GM23338 (cell line): Measurements from ENCODE around the gene SPINDOC. TPM values are rescaled to one million over a fixed set of nuclear protein-coding genes. Genes with fewer than 3 reads are reported as not detected.

Experiments
- ATAC-seq: fragments of 200-7000 bp; cut with Tn5 transposase; 3 replicates; pipeline ENCODE4 v1.9.1; 2020
- DNase-seq: peaks from one replicate; pipeline ENCODE4 v3.0.0-alpha.2; 2015; ENCODE audit warnings: low spot score
- H2AFZ ChIP-seq: fragments of 200-600 bp; sonication (generic); 2 replicates; pipeline ENCODE4 v1.8.0; 2016; ENCODE audit warnings: antibody characterized with exemption, mild to moderate bottlenecking, moderate library complexity
- H3F3A ChIP-seq: fragments of 200-600 bp; sonication (generic); replicated peaks from 2 replicates; pipeline ENCODE4 v1.8.0; 2017; ENCODE audit warnings: antibody characterized with exemption, mixed run types, low read depth
- H3K27ac ChIP-seq: fragments of 200-600 bp; sonication (generic); 2 replicates; pipeline ENCODE4 v1.6.1; 2016; ENCODE audit warnings: low read depth
- H3K27me3 ChIP-seq: fragments of 200-600 bp; sonication (generic); 2 replicates; pipeline ENCODE4 v1.8.0; 2016; ENCODE audit warnings: mild to moderate bottlenecking, mixed run types, moderate library complexity; ENCODE audit not compliant: insufficient read depth
- H3K36me3 ChIP-seq: fragments of 200-600 bp; sonication (generic); 2 replicates; pipeline ENCODE4 v1.8.0; 2016; ENCODE audit warnings: mild to moderate bottlenecking; ENCODE audit not compliant: insufficient read depth
- H3K4me1 ChIP-seq: fragments of 200-600 bp; sonication (generic); 2 replicates; pipeline ENCODE4 v1.8.0; 2016; ENCODE audit warnings: mild to moderate bottlenecking, moderate library complexity; ENCODE audit not compliant: insufficient read depth
- H3K4me2 ChIP-seq: fragments of 200-600 bp; sonication (generic); 2 replicates; pipeline ENCODE4 v1.7.1; 2017; ENCODE audit warnings: mixed run types
- H3K4me3 ChIP-seq: fragments of 200-600 bp; sonication (generic); 2 replicates; pipeline ENCODE4 v1.6.1; 2016; ENCODE audit warnings: mixed run types
- H3K79me2 ChIP-seq: fragments of 200-600 bp; sonication (generic); replicated peaks from 2 replicates; pipeline ENCODE4 v1.8.0; 2017; ENCODE audit warnings: mild to moderate bottlenecking; ENCODE audit not compliant: insufficient read depth
- H3K9me2 ChIP-seq: fragments of 200-600 bp; sonication (generic); 2 replicates; pipeline ENCODE4 v1.8.0; 2017; ENCODE audit not compliant: insufficient read depth
- H4K20me1 ChIP-seq: fragments of 200-600 bp; sonication (generic); replicated peaks from 2 replicates; pipeline ENCODE4 v1.8.0; 2017; ENCODE audit warnings: mild to moderate bottlenecking; ENCODE audit not compliant: insufficient read depth
- H3K27ac Mint-ChIP-seq: 2 replicates; pipeline ENCODE4 v1.8.0; 2020; ENCODE audit warnings: inconsistent platforms, mild to moderate bottlenecking, moderate library complexity, mixed read lengths
- H3K27me3 Mint-ChIP-seq: 3 replicates; pipeline ENCODE4 v1.8.0; 2022; ENCODE audit warnings: low read depth, mild to moderate bottlenecking, moderate library complexity, mixed read lengths, inconsistent platforms; ENCODE audit not compliant: insufficient read depth, poor library complexity
- H3K36me3 Mint-ChIP-seq: 3 replicates; pipeline ENCODE4 v1.8.0; 2021; ENCODE audit warnings: low read depth, mild to moderate bottlenecking, inconsistent platforms, moderate library complexity, mixed read lengths
- H3K4me1 Mint-ChIP-seq: 3 replicates; pipeline ENCODE4 v1.8.0; 2020; ENCODE audit warnings: mild to moderate bottlenecking, inconsistent platforms, mixed read lengths
- H3K4me3 Mint-ChIP-seq: 3 replicates; pipeline ENCODE4 v1.8.0; 2021; ENCODE audit warnings: moderate library complexity, mild to moderate bottlenecking, inconsistent platforms, mixed read lengths
- H3K9me3 Mint-ChIP-seq: 3 replicates; pipeline ENCODE4 v1.8.0; 2020; ENCODE audit warnings: moderate library complexity, mild to moderate bottlenecking, inconsistent platforms, mixed read lengths
- CTCF ChIP-seq, 2 experiments: fragments of 200-600 bp in 1 of 2; sonication (generic) in 1 of 2; conservative IDR thresholded peaks; 2 replicates each; pipeline versions ENCODE4 v1.5.1 to v1.6.1; 2016 to 2017; ENCODE audit warnings: antibody characterized with exemption in 2 of 2, low read depth in 2 of 2, mild to moderate bottlenecking in 2 of 2, moderate library complexity in 1 of 2
- ETS1 ChIP-seq: IDR thresholded peaks from 2 replicates; pipeline ENCODE4 v1.6.1; 2016; ENCODE audit warnings: antibody characterized with exemption
- EZH2 ChIP-seq: fragments of 200-600 bp; sonication (generic); IDR thresholded peaks from one replicate; pipeline ENCODE4 v1.8.0; 2017; ENCODE audit warnings: antibody characterized with exemption, mild to moderate bottlenecking, low read depth; ENCODE audit not compliant: unreplicated experiment
- JUNB ChIP-seq: IDR thresholded peaks from one replicate; pipeline ENCODE4 v1.6.1; 2016; ENCODE audit warnings: antibody characterized with exemption; ENCODE audit not compliant: unreplicated experiment
- NANOG ChIP-seq: IDR thresholded peaks from 2 replicates; pipeline ENCODE4 v1.6.1; 2016; ENCODE audit warnings: antibody characterized with exemption, borderline replicate concordance
- POLR2AphosphoS5 ChIP-seq: IDR thresholded peaks from 2 replicates; pipeline ENCODE4 v1.6.1; 2016; ENCODE audit warnings: antibody characterized with exemption, low read depth
- REST ChIP-seq: IDR thresholded peaks from one replicate; pipeline ENCODE4 v1.6.1; 2018; ENCODE audit warnings: antibody characterized with exemption; ENCODE audit not compliant: unreplicated experiment
- STAT1 ChIP-seq: IDR thresholded peaks from one replicate; pipeline ENCODE4 v1.6.1; 2016; ENCODE audit warnings: antibody characterized with exemption; ENCODE audit not compliant: unreplicated experiment
- ZNF114 ChIP-seq: fragments of 250-450 bp; sonication (Bioruptor Pico); IDR thresholded peaks from 2 replicates; pipeline ENCODE4 v1.5.0; 2020; ENCODE audit warnings: mild to moderate bottlenecking, moderate library complexity
- ZNF331 ChIP-seq: fragments of 250-450 bp; sonication (Bioruptor Pico); IDR thresholded peaks from 2 replicates; pipeline ENCODE4 v1.5.0; 2020; ENCODE audit warnings: low read depth, mild to moderate bottlenecking, moderate library complexity
- polyA plus RNA-seq: library from polyadenylated mRNA; unstranded; fragments of >200 nt; fragmentation: Nextera tagmentation; extraction: Ambion mirVana; gene quantifications from 2 replicates; pipeline ENCODE4 v1.2.1, GENCODE V29; 2016
- total RNA-seq: library from RNA; depleted of rRNA; stranded (reverse); fragments of >200 nt; shearing (Covaris generic); gene quantifications from 2 replicates; pipeline ENCODE4 v1.2.3, GENCODE V29; 2014

The SPINDOC gene
- total and polyA plus RNA-seq, 2 experiments from 2014 or later = 9.4 to 84.7 TPM

- ATAC-seq (no peak), DNase-seq (no peak)
- Mint-ChIP-seq H3K4me3 (no peak overlapping the region), H3K36me3 (peaks cover 30% of the 10 kb centered on the region), H3K27ac (no peak overlapping the region), H3K27me3 (peaks cover 5% of the 10 kb centered on the region), H3K4me1 (peaks cover 32% of the 10 kb centered on the region), H3K9me3 (peaks cover 4% of the 10 kb centered on the region; the same call in 1 of the 3 replicates)
- H4K20me1 ChIP-seq = peaks cover 54% of the 10 kb centered on the region
- no peaks in the 10 kb centered on the region for H3K27me3 ChIP-seq
- H3F3A ChIP-seq = peaks cover 4% of the 10 kb centered on the region; the same call in 1 of the 2 replicates
- TF ChIP-seq POLR2AphosphoS5 = no peak
- no peak for TF ChIP-seq JUNB
- no peak for TF ChIP-seq ETS1
- no peak for TF ChIP-seq EZH2
- TF ChIP-seq ZNF331 (CRISPR knock-in tag) = no peak
- TF ChIP-seq REST = no peak
- TF ChIP-seq ZNF114 (CRISPR knock-in tag) = no peak
- H2AFZ ChIP-seq = no peak overlapping the region
- peak overlapping the region; percentile 63; the same call in 1 of the 2 replicates for H3K27ac ChIP-seq
- no peak overlapping the region for H3K4me2 ChIP-seq
- peaks cover 18% of the 10 kb centered on the region for H3K4me1 ChIP-seq
- H3K79me2 ChIP-seq = peaks cover 99% of the 10 kb centered on the region
- H3K4me3 ChIP-seq = no peak overlapping the region
- H3K36me3 ChIP-seq = peaks cover 4% of the 10 kb centered on the region; the same call in 1 of the 2 replicates
- no peaks in the 10 kb centered on the region for H3K9me2 ChIP-seq
Measured at GRCh38 chr11:63850920-63851319, 37.7 kb downstream of the SPINDOC start.

- peaks cover 4% of the 10 kb centered on the region; the same call in 1 of the 3 replicates for H3K9me3 Mint-ChIP-seq
- no peak overlapping the region for H3K4me2 ChIP-seq
- H3K9me2 ChIP-seq = no peaks in the 10 kb centered on the region
- no peak overlapping the region for H3K4me3 ChIP-seq
- no peak overlapping the region for H3K27ac Mint-ChIP-seq
- peaks cover 99% of the 10 kb centered on the region for H3K79me2 ChIP-seq
- no peak overlapping the region for H2AFZ ChIP-seq
- peaks cover 30% of the 10 kb centered on the region for H3K4me1 Mint-ChIP-seq
- DNase-seq = no peak
- peaks cover 5% of the 10 kb centered on the region for H3K27me3 Mint-ChIP-seq
- ATAC-seq = no peak
- peaks cover 54% of the 10 kb centered on the region for H4K20me1 ChIP-seq
- H3K36me3 Mint-ChIP-seq = peaks cover 30% of the 10 kb centered on the region
- H3K27me3 ChIP-seq = no peaks in the 10 kb centered on the region
- peaks cover 4% of the 10 kb centered on the region; the same call in 1 of the 2 replicates for H3K36me3 ChIP-seq
- H3K27ac ChIP-seq = 0 out of 2 replicates have a peak overlapping the region, but pooled peaks have one; percentile 63
- TF ChIP-seq STAT1 (no peak), NANOG (no peak), REST (no peak), CTCF (conservative IDR thresholded peaks at IDR 0.05; ENCODE audit: low read depth in 2 of 2) (no peak), POLR2AphosphoS5 (no peak), JUNB (no peak)
- H3F3A ChIP-seq = peaks cover 4% of the 10 kb centered on the region; the same call in 1 of the 2 replicates
- peaks cover 18% of the 10 kb centered on the region for H3K4me1 ChIP-seq
- H3K4me3 Mint-ChIP-seq = no peak overlapping the region; the same call in 2 of the 3 replicates
Measured at GRCh38 chr11:63851364-63851763, 38.1 kb downstream of the SPINDOC start.
